Measurements from ENCODE around the gene SEC24D. TPM values are rescaled to one million over a fixed set of nuclear protein-coding genes. Genes with fewer than 3 reads are reported as not detected.
A peak's percentile ranks its signal among the peaks of the same experiment; 100 is the strongest.

The SEC24D gene
- total RNA-seq, 1 experiment from 2014 or later, result 61.5 TPM

DNA sequence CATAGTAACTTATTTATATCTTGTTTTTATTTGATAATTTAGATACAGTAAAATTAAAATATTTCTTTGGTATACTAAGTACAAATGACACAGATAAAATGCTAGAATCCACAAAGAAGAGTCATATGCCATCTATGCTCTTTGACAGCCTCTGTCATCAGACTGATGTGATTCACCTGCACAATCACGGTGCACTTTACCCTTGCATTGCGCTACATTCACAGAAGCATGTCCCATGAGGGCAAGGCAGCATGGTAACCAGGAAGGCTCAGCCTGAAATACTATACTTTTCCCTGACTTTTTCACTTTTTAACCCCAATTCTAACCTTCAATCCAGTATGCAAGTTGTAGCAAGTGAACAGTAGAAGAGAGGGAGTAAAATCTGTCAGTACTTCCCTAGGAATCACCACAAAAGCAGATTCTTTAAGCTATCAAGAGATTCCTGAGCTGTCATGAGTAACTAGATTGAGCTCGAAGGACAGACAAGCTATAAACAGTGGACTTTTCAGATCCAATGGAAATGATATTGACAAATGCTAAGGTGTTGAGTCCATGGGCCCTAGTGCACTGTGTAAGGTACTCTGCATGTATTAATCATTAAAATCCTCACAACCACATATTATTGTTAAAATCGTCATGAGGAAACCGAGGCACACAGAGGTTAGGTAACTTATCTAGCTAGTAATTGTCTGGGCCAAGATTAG is 14.2 kb downstream of the SEC24D start:
- Mint-ChIP-seq H3K36me3 (ENCODE audit: insufficient read depth in 1 of 3, low read depth in 3 of 3) (peaks cover 20 to 39% (median 24%) of the 10 kb centered on the region in 3 experiments), H3K27ac (peak overlapping the region in 1 of 3 experiments; percentile 36; a peak in 2 of 7 replicates), H3K9me3 (no peaks in the 10 kb centered on the region), H3K4me3 (no peak overlapping the region), H3K4me1 (peaks cover 17 to 20% of the 10 kb centered on the region in 2 experiments), H3K27me3 (ENCODE audit: low read depth) (no peaks in the 10 kb centered on the region)
- TF ChIP-seq, protein P1, sequence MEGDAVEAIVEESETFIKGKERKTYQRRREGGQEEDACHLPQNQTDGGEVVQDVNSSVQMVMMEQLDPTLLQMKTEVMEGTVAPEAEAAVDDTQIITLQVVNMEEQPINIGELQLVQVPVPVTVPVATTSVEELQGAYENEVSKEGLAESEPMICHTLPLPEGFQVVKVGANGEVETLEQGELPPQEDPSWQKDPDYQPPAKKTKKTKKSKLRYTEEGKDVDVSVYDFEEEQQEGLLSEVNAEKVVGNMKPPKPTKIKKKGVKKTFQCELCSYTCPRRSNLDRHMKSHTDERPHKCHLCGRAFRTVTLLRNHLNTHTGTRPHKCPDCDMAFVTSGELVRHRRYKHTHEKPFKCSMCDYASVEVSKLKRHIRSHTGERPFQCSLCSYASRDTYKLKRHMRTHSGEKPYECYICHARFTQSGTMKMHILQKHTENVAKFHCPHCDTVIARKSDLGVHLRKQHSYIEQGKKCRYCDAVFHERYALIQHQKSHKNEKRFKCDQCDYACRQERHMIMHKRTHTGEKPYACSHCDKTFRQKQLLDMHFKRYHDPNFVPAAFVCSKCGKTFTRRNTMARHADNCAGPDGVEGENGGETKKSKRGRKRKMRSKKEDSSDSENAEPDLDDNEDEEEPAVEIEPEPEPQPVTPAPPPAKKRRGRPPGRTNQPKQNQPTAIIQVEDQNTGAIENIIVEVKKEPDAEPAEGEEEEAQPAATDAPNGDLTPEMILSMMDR (conservative IDR thresholded peaks at IDR 0.05), result no peak
- H4K8ac ChIP-seq (replicated peaks; ENCODE audit: insufficient read length, low read depth, low read length), result no peak overlapping the region
- no peak overlapping the region for H3K4ac ChIP-seq (ENCODE audit: low read depth, low read length)
- H4K5ac ChIP-seq (ENCODE audit: insufficient read length, low read depth, low read length), result no peak overlapping the region
- H3T11ph ChIP-seq (ENCODE audit: low read length), result no peak overlapping the region
- no CpG with 5 or more reads among the region's 5 CpGs for WGBS (ENCODE audit: extremely low coverage, insufficient read length, low lambda C conversion rate)
- H4K91ac ChIP-seq (ENCODE audit: insufficient read length, low read depth, low read length), result no peak overlapping the region
- DNase-seq, result no peak
- no peak overlapping the region for H2BK5ac ChIP-seq (ENCODE audit: insufficient read length, low read length)
- H3K27ac ChIP-seq (ENCODE audit: insufficient read length, low read depth, low read length), result no peak overlapping the region
- H3K79me1 ChIP-seq (ENCODE audit: insufficient read depth, low read depth, low read length, poor library complexity, severe bottlenecking), result peaks cover 6% of the 10 kb centered on the region
- peaks cover 6% of the 10 kb centered on the region; the same call in 1 of the 2 replicates for H3K79me2 ChIP-seq (ENCODE audit: insufficient read depth, low read length)
- H4K20me1 ChIP-seq (ENCODE audit: control insufficient read depth, insufficient read depth, insufficient read length), result no peaks in the 10 kb centered on the region
- H3K23ac ChIP-seq (ENCODE audit: insufficient read length, low read depth, low read length), result no peak overlapping the region
- H3K9me3 ChIP-seq (ENCODE audit: control insufficient read depth, low read depth, low read length), result no peaks in the 10 kb centered on the region
- H3K18ac ChIP-seq (ENCODE audit: insufficient read length, low read depth, low read length), result no peak overlapping the region
- no peaks in the 10 kb centered on the region for H3K27me3 ChIP-seq (ENCODE audit: insufficient read depth, low read length)
- no peak overlapping the region for H3K56ac ChIP-seq (ENCODE audit: insufficient read length, low read depth, low read length)
- H3K9ac ChIP-seq (ENCODE audit: extremely low read depth, insufficient read length, low read length), result no peak overlapping the region
- H3K14ac ChIP-seq (ENCODE audit: insufficient read depth, low read length), result no peak overlapping the region
- H2AK5ac ChIP-seq (ENCODE audit: insufficient read length, low read length), result no peak overlapping the region
- H2BK15ac ChIP-seq (ENCODE audit: low read depth, low read length), result no peak overlapping the region
- no peak overlapping the region for H2BK20ac ChIP-seq (ENCODE audit: low read depth, low read length, poor library complexity, severe bottlenecking)
- H3K23me2 ChIP-seq (ENCODE audit: insufficient read length, low read depth, low read length, poor library complexity, severe bottlenecking), result no peaks in the 10 kb centered on the region
- no peak overlapping the region for H2AFZ ChIP-seq (ENCODE audit: low read length)
- no peak overlapping the region for H2BK120ac ChIP-seq (ENCODE audit: low read depth, low read length, poor library complexity, severe bottlenecking)
- no peak overlapping the region for H3K4me2 ChIP-seq (ENCODE audit: insufficient read depth, insufficient read length, low read length)
- no peak overlapping the region for H2BK12ac ChIP-seq (ENCODE audit: insufficient read length, low read depth, low read length)
- H3K4me1 ChIP-seq (ENCODE audit: insufficient read depth, low read length), result peaks cover under 1% of the 10 kb centered on the region; the same call in 1 of the 2 replicates
